HCT116 (cell line): ENCODE results near the gene HOXD1. TPM values are rescaled to one million over a fixed set of nuclear protein-coding genes. Genes with fewer than 3 reads are reported as not detected.

ENCODE experiments used
- ATAC-seq: fragments of 200-7000 bp; cut with Tn5 transposase; 2 replicates; pipeline ENCODE4 v1.9.1; 2020; ENCODE audit warnings: mild to moderate bottlenecking, moderate library complexity
- BruUV-seq: library from RNA; stranded (reverse); fragments of 400-500 nt; replicated peaks from 2 replicates; lab custom pipeline; 2021; lab: Mats Ljungman, UMichigan
- CTCF ChIA-PET: fragments of 300-600 bp; sonication (Branson Sonifier 250); formaldehyde crosslinking; loops from one replicate; lab custom pipeline; 2021; ENCODE audit warnings: antibody characterized with exemption; lab: Charles Lee
- POLR2A ChIA-PET: fragments of 300-600, 350-600 bp; sonication (Branson Sonifier 250); formaldehyde crosslinking; loops from one replicate; lab custom pipeline; 2021; ENCODE audit warnings: antibody characterized with exemption; lab: Charles Lee
- RAD21 ChIA-PET, 2 experiments: fragments of 300-600 bp; sonication (Branson Sonifier 250); formaldehyde crosslinking; loops; one replicate each; lab custom pipeline; 2023; ENCODE audit warnings: low total read pairs in 2 of 2; ENCODE audit not compliant: uncharacterized antibody in 2 of 2, unreplicated experiment in 2 of 2, low non-redundant PET in 1 of 2; lab: Charles Lee
- DNase-seq: peaks from one replicate; pipeline ENCODE4 v3.0.0-alpha.2; 2010; ENCODE audit warnings: low read depth, low spot score
- H2AFZ ChIP-seq: fragments of 200-600 bp; shearing (Covaris generic), sonication (generic); 2 replicates; pipeline ENCODE4 v1.6.1; 2017; ENCODE audit warnings: low read depth, mixed run types, mixed read lengths, antibody characterized with exemption, low read length; ENCODE audit not compliant: poor library complexity, severe bottlenecking
- H3K27ac ChIP-seq: 2 replicates; pipeline ENCODE4 v1.5.1; 2012; ENCODE audit warnings: low read depth, low read length
- H3K27me3 ChIP-seq: fragments of 200-600 bp; sonication (generic); 2 replicates; pipeline ENCODE4 v1.6.1; 2016; ENCODE audit warnings: mixed run types, low read length, mixed read lengths; ENCODE audit not compliant: insufficient read depth
- H3K36me3 ChIP-seq, 2 experiments: fragments of 200-500 bp in 1 of 2; fragments of 200-600 bp in 1 of 2; sonication (Bioruptor generic) in 1 of 2; sonication (generic) in 1 of 2; 2 replicates each; pipeline versions ENCODE4 v1.5.1 to v1.6.1; 2014 to 2016; ENCODE audit warnings: low read length in 2 of 2, inconsistent platforms in 1 of 2, mixed read lengths in 1 of 2, mixed run types in 1 of 2; ENCODE audit not compliant: insufficient read depth in 2 of 2, control insufficient read depth in 1 of 2
- H3K4me1 ChIP-seq, 2 experiments: fragments of 200-600 bp in 1 of 2; sonication (generic) in 1 of 2; 2 replicates each; pipeline versions ENCODE4 v1.5.1 to v1.6.1; 2012 to 2017; ENCODE audit warnings: low read length in 2 of 2, inconsistent platforms in 1 of 2, mild to moderate bottlenecking in 1 of 2, mixed read lengths in 1 of 2, mixed run types in 1 of 2, moderate library complexity in 1 of 2; ENCODE audit not compliant: insufficient read depth in 2 of 2, control insufficient read depth in 1 of 2
- H3K4me2 ChIP-seq: fragments of 200-600 bp; sonication (generic); 2 replicates; pipeline ENCODE4 v1.6.1; 2017; ENCODE audit warnings: mixed run types, low read length, mixed read lengths
- H3K4me3 ChIP-seq, 2 experiments: fragments of 200-600 bp in 1 of 2; sonication (generic) in 1 of 2; replicated peaks in 1 of 2; 2 replicates each; pipeline ENCODE4 v1.5.1; 2011 to 2016; ENCODE audit warnings: low read length in 2 of 2, control low read depth in 1 of 2, low read depth in 1 of 2, mild to moderate bottlenecking in 1 of 2, mixed read lengths in 1 of 2, mixed run types in 1 of 2
- H3K79me2 ChIP-seq: fragments of 200-600 bp; sonication (generic); 2 replicates; pipeline ENCODE4 v1.6.1; 2017; ENCODE audit warnings: mild to moderate bottlenecking, mixed run types, low read length, moderate library complexity, mixed read lengths; ENCODE audit not compliant: insufficient read depth
- H3K9ac ChIP-seq: fragments of 200-600 bp; sonication (generic); 2 replicates; pipeline ENCODE4 v1.6.1; 2016; ENCODE audit warnings: low read length, mixed read lengths
- H3K9me2 ChIP-seq: fragments of 200-600 bp; sonication (generic), shearing (Covaris generic); 2 replicates; pipeline ENCODE4 v1.6.1; 2017; ENCODE audit warnings: mixed run types, mild to moderate bottlenecking, moderate library complexity; ENCODE audit not compliant: insufficient read depth
- H3K9me3 ChIP-seq, 2 experiments: fragments of 200-500 bp in 1 of 2; fragments of 200-600 bp in 1 of 2; sonication (Bioruptor generic) in 1 of 2; sonication (generic) in 1 of 2; 2 replicates each; pipeline ENCODE4 v1.6.1; 2014 to 2017; ENCODE audit warnings: low read length in 2 of 2, mixed read lengths in 2 of 2, inconsistent platforms in 1 of 2, low read depth in 1 of 2, mild to moderate bottlenecking in 1 of 2, mixed run types in 1 of 2, moderate library complexity in 1 of 2; ENCODE audit not compliant: control insufficient read depth in 1 of 2, insufficient read depth in 1 of 2
- H4K20me1 ChIP-seq: fragments of 200-600 bp; sonication (generic), shearing (Covaris generic); 2 replicates; pipeline ENCODE4 v1.6.1; 2017; ENCODE audit warnings: mixed run types, mild to moderate bottlenecking, moderate library complexity; ENCODE audit not compliant: insufficient read depth
- CBX3 ChIP-seq: IDR thresholded peaks from 2 replicates; pipeline ENCODE4 v1.6.1; 2012; ENCODE audit warnings: low read depth
- CEBPB ChIP-seq: IDR thresholded peaks from 2 replicates; pipeline ENCODE4 v1.6.1; 2012; ENCODE audit warnings: low read depth
- ELF1 ChIP-seq: IDR thresholded peaks from 2 replicates; pipeline ENCODE4 v1.6.1; 2012; ENCODE audit warnings: low read depth, borderline replicate concordance
- EZH2 ChIP-seq: fragments of 200-600 bp; sonication (generic); IDR thresholded peaks from 2 replicates; pipeline ENCODE4 v1.6.1; 2017; ENCODE audit warnings: antibody characterized with exemption, mixed run types
- FOSL1 ChIP-seq: IDR thresholded peaks from 2 replicates; pipeline ENCODE4 v1.6.1; 2012; ENCODE audit warnings: low read depth
- JUND ChIP-seq: IDR thresholded peaks from 2 replicates; pipeline ENCODE4 v1.6.1; 2012
- POLR2A ChIP-seq: IDR thresholded peaks from 2 replicates; pipeline ENCODE4 v1.7.0; 2011; ENCODE audit warnings: borderline replicate concordance; ENCODE audit not compliant: insufficient read depth, insufficient read length; ENCODE audit errors: extremely low read depth
- POLR2AphosphoS5 ChIP-seq: IDR thresholded peaks from 2 replicates; pipeline ENCODE4 v1.6.1; 2011; ENCODE audit warnings: mild to moderate bottlenecking, low read depth, low read length, moderate library complexity
- SIN3A ChIP-seq: IDR thresholded peaks from 2 replicates; pipeline ENCODE4 v1.6.1; 2012; ENCODE audit warnings: low read depth
- SP1 ChIP-seq: IDR thresholded peaks from 2 replicates; pipeline ENCODE4 v1.6.1; 2012; ENCODE audit warnings: low read depth
- SRF ChIP-seq: IDR thresholded peaks from 2 replicates; pipeline ENCODE4 v1.6.1; 2012; ENCODE audit warnings: low read depth
- TCF7L2 ChIP-seq: IDR thresholded peaks from 2 replicates; pipeline ENCODE4 v1.7.0; 2011; ENCODE audit warnings: borderline replicate concordance, inconsistent platforms; ENCODE audit not compliant: insufficient read depth, insufficient read length; ENCODE audit errors: extremely low read depth
- YY1 ChIP-seq: IDR thresholded peaks from 2 replicates; pipeline ENCODE4 v1.6.1; 2011; ENCODE audit warnings: low read length, low read depth, moderate library complexity, mild to moderate bottlenecking; ENCODE audit not compliant: insufficient replicate concordance; ENCODE audit errors: extremely low read depth
- ZFX ChIP-seq: fragments of 450-650 bp; IDR thresholded peaks from 2 replicates; pipeline ENCODE4 v1.6.1; 2017
- ZNF274 ChIP-seq: fragments of 200-500 bp; sonication (Bioruptor generic); IDR thresholded peaks from 2 replicates; pipeline ENCODE4 v1.6.1; 2014; ENCODE audit warnings: mild to moderate bottlenecking, low read depth, low read length, inconsistent platforms
- intact Hi-C: fragments of 100-400 bp; cut with micrococcal nuclease; formaldehyde crosslinking; loops from 2 replicates; pipeline ENCODE4 v1.10.0; 2022
- total RNA-seq: library from RNA; stranded (reverse); gene quantifications from one replicate; pipeline ENCODE4 v1.2.1, GENCODE V29; 2021; ENCODE audit not compliant: unreplicated experiment
- TF ChIP-seq, protein P1 (sequence below): IDR thresholded peaks from 2 replicates; pipeline ENCODE4 v1.6.1; 2012
- TF ChIP-seq, protein P2 (sequence below): IDR thresholded peaks from 2 replicates; pipeline ENCODE4 v1.6.1; 2011; ENCODE audit warnings: mild to moderate bottlenecking, low read length, moderate library complexity; ENCODE audit not compliant: insufficient replicate concordance; ENCODE audit errors: extremely low read depth
- TF ChIP-seq, protein P3 (sequence below): IDR thresholded peaks from 2 replicates; pipeline ENCODE4 v1.6.1; 2012; ENCODE audit warnings: low read depth
- TF ChIP-seq, protein P4 (sequence below), 3 experiments: fragments of 200-600 bp in 1 of 3; sonication (generic) in 1 of 3; IDR thresholded peaks in 2 of 3; conservative IDR thresholded peaks in 1 of 3; 2 replicates each; pipeline ENCODE4 v1.5.1; 2012 to 2017; ENCODE audit warnings: low read depth in 2 of 3, low read length in 2 of 3, antibody characterized with exemption in 1 of 3, borderline replicate concordance in 1 of 3, control low read depth in 1 of 3, mild to moderate bottlenecking in 1 of 3, mixed read lengths in 1 of 3, mixed run types in 1 of 3, moderate library complexity in 1 of 3; ENCODE audit not compliant: insufficient read depth in 1 of 3

HOXD1 gene
- total RNA-seq, 1 experiment from 2014 or later, result not detected

DNA sequence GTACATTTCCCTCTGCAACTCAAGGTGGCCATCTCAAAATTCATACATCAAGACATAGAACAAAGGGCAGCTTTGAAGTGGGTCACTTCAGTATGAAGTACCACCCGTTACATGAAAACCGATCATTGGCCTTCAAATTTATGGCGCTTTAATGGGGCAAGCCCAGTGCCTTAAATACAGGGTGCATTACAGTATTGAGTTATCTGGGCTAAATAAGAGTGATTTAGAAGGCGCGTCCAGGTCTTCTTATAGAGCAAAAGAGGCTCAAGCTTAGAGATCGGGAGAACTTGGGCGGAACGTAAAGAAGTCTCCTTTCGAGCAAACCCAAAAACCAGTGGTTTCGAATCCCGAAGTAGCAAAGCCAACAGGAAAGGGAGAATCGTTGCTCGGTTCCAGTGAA lies 24.3 kb upstream of the HOXD1 start:
- no peaks in the 10 kb centered on the region for H4K20me1 ChIP-seq
- TF ChIP-seq, protein P1, sequence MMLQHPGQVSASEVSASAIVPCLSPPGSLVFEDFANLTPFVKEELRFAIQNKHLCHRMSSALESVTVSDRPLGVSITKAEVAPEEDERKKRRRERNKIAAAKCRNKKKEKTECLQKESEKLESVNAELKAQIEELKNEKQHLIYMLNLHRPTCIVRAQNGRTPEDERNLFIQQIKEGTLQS, result no peak
- TF ChIP-seq SRF, result no peak
- TF ChIP-seq FOSL1, result no peak
- no peak for TF ChIP-seq CBX3
- TF ChIP-seq SIN3A, result no peak
- TF ChIP-seq, protein P2, sequence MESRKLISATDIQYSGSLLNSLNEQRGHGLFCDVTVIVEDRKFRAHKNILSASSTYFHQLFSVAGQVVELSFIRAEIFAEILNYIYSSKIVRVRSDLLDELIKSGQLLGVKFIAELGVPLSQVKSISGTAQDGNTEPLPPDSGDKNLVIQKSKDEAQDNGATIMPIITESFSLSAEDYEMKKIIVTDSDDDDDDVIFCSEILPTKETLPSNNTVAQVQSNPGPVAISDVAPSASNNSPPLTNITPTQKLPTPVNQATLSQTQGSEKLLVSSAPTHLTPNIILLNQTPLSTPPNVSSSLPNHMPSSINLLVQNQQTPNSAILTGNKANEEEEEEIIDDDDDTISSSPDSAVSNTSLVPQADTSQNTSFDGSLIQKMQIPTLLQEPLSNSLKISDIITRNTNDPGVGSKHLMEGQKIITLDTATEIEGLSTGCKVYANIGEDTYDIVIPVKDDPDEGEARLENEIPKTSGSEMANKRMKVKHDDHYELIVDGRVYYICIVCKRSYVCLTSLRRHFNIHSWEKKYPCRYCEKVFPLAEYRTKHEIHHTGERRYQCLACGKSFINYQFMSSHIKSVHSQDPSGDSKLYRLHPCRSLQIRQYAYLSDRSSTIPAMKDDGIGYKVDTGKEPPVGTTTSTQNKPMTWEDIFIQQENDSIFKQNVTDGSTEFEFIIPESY, result no peak
- TF ChIP-seq, protein P3, sequence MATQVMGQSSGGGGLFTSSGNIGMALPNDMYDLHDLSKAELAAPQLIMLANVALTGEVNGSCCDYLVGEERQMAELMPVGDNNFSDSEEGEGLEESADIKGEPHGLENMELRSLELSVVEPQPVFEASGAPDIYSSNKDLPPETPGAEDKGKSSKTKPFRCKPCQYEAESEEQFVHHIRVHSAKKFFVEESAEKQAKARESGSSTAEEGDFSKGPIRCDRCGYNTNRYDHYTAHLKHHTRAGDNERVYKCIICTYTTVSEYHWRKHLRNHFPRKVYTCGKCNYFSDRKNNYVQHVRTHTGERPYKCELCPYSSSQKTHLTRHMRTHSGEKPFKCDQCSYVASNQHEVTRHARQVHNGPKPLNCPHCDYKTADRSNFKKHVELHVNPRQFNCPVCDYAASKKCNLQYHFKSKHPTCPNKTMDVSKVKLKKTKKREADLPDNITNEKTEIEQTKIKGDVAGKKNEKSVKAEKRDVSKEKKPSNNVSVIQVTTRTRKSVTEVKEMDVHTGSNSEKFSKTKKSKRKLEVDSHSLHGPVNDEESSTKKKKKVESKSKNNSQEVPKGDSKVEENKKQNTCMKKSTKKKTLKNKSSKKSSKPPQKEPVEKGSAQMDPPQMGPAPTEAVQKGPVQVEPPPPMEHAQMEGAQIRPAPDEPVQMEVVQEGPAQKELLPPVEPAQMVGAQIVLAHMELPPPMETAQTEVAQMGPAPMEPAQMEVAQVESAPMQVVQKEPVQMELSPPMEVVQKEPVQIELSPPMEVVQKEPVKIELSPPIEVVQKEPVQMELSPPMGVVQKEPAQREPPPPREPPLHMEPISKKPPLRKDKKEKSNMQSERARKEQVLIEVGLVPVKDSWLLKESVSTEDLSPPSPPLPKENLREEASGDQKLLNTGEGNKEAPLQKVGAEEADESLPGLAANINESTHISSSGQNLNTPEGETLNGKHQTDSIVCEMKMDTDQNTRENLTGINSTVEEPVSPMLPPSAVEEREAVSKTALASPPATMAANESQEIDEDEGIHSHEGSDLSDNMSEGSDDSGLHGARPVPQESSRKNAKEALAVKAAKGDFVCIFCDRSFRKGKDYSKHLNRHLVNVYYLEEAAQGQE, result no peak
- no peak for TF ChIP-seq ZFX
- no peak for TF ChIP-seq SP1
- TF ChIP-seq, protein P4, sequence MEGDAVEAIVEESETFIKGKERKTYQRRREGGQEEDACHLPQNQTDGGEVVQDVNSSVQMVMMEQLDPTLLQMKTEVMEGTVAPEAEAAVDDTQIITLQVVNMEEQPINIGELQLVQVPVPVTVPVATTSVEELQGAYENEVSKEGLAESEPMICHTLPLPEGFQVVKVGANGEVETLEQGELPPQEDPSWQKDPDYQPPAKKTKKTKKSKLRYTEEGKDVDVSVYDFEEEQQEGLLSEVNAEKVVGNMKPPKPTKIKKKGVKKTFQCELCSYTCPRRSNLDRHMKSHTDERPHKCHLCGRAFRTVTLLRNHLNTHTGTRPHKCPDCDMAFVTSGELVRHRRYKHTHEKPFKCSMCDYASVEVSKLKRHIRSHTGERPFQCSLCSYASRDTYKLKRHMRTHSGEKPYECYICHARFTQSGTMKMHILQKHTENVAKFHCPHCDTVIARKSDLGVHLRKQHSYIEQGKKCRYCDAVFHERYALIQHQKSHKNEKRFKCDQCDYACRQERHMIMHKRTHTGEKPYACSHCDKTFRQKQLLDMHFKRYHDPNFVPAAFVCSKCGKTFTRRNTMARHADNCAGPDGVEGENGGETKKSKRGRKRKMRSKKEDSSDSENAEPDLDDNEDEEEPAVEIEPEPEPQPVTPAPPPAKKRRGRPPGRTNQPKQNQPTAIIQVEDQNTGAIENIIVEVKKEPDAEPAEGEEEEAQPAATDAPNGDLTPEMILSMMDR (IDR thresholded peaks at IDR 0.05 in 2 of 3, conservative IDR thresholded peaks at IDR 0.05 in 1 of 3; ENCODE audit: borderline replicate concordance in 1 of 3, insufficient read depth in 1 of 3, low read depth in 2 of 3, low read length in 2 of 3), result no peak
- TF ChIP-seq JUND, result no peak
- no peak for TF ChIP-seq POLR2A
- TF ChIP-seq CEBPB, result no peak
- no peak for TF ChIP-seq EZH2
- no peak for TF ChIP-seq POLR2AphosphoS5
- TF ChIP-seq ELF1, result no peak
- TF ChIP-seq ZNF274, result no peak
- TF ChIP-seq YY1, result no peak
- no peak for TF ChIP-seq TCF7L2
- H2AFZ ChIP-seq, result no peak overlapping the region
- no peak overlapping the region for H3K27ac ChIP-seq
- no peak overlapping the region for H3K9ac ChIP-seq
- ATAC-seq, result no peak
- no peak overlapping the region for H3K4me2 ChIP-seq
- no peaks in the 10 kb centered on the region for H3K4me1 ChIP-seq
- no peak for DNase-seq
- H3K36me3 ChIP-seq, result no peaks in the 10 kb centered on the region
- no peaks in the 10 kb centered on the region for H3K9me2 ChIP-seq
- no peaks in the 10 kb centered on the region for H3K9me3 ChIP-seq
- no peaks in the 10 kb centered on the region for H3K27me3 ChIP-seq
- ChIA-PET CTCF (no interaction called here), RAD21 (no interaction called here), POLR2A (no interaction called here)
- intact Hi-C loops, result no loop called here
- no peak overlapping the region for H3K4me3 ChIP-seq
- no peaks in the 10 kb centered on the region for H3K79me2 ChIP-seq
- BruUV-seq, result no TSS peak
